Fibroblast of lung (primary cell): ENCODE measurements around the gene SPHK2. TPM values are rescaled to one million over a fixed set of nuclear protein-coding genes. Genes with fewer than 3 reads are reported as not detected.

ENCODE experiments used
- DNase-seq, 2 donors: peaks; one replicate each; pipeline versions ENCODE4 v3.0.0 to v3.0.0-alpha.2; 2010; ENCODE audit warnings: low read depth in 2 of 2
- H2AFZ ChIP-seq: 2 replicates; pipeline ENCODE4 v1.5.1; 2012; ENCODE audit warnings: low read length, control low read depth, inconsistent platforms
- H3K27ac ChIP-seq: 2 replicates; pipeline ENCODE4 v1.5.1; 2011; ENCODE audit warnings: low read length, control low read depth; ENCODE audit not compliant: insufficient read depth
- H3K27me3 ChIP-seq: 2 replicates; pipeline ENCODE4 v1.5.1; 2011; ENCODE audit warnings: mild to moderate bottlenecking, low read length; ENCODE audit not compliant: control insufficient read depth, insufficient read depth
- H3K36me3 ChIP-seq: 2 replicates; pipeline ENCODE4 v1.5.1; 2011; ENCODE audit warnings: low read length; ENCODE audit not compliant: control insufficient read depth, insufficient read depth
- H3K4me1 ChIP-seq: 2 replicates; pipeline ENCODE4 v1.5.1; 2011; ENCODE audit warnings: low read length; ENCODE audit not compliant: control insufficient read depth, insufficient read depth; ENCODE audit errors: extremely low read depth
- H3K4me2 ChIP-seq: 2 replicates; pipeline ENCODE4 v1.5.1; 2011; ENCODE audit warnings: low read length, control low read depth; ENCODE audit not compliant: insufficient read depth; ENCODE audit errors: extremely low read depth
- H3K4me3 ChIP-seq, 4 experiments: fragments of 200-600 bp in 1 of 4; sonication (generic) in 1 of 4; replicated peaks in 1 of 4; 2 replicates each; pipeline ENCODE4 v1.5.1; 2011 to 2016; ENCODE audit warnings: low read length in 4 of 4, low read depth in 3 of 4, mild to moderate bottlenecking in 3 of 4, control low read depth in 2 of 4, inconsistent platforms in 1 of 4, mixed read lengths in 1 of 4; ENCODE audit not compliant: insufficient read depth in 1 of 4; ENCODE audit errors: control extremely low read depth in 1 of 4
- H3K79me2 ChIP-seq: 2 replicates; pipeline ENCODE4 v1.5.1; 2012; ENCODE audit warnings: mild to moderate bottlenecking, low read length, inconsistent platforms; ENCODE audit not compliant: control insufficient read depth, insufficient read depth
- H3K9ac ChIP-seq: 2 replicates; pipeline ENCODE4 v1.5.1; 2011; ENCODE audit warnings: mild to moderate bottlenecking, low read length, control low read depth; ENCODE audit not compliant: insufficient read depth
- H3K9me3 ChIP-seq: 2 replicates; pipeline ENCODE4 v1.5.1; 2012; ENCODE audit warnings: low read depth, low read length; ENCODE audit not compliant: control insufficient read depth, insufficient read depth
- H4K20me1 ChIP-seq: 2 replicates; pipeline ENCODE4 v1.5.1; 2011; ENCODE audit warnings: low read length; ENCODE audit not compliant: control insufficient read depth, insufficient read depth; ENCODE audit errors: extremely low read depth
- CTCF ChIP-seq, 2 donors: IDR thresholded peaks in 1 of 2; conservative IDR thresholded peaks in 1 of 2; 1 replicate in 1 of 2; 2 replicates in 1 of 2; pipeline ENCODE4 v1.5.1; 2011 to 2012; ENCODE audit warnings: low read length in 2 of 2, control low read depth in 1 of 2, inconsistent platforms in 1 of 2, low read depth in 1 of 2, mild to moderate bottlenecking in 1 of 2
- EZH2 ChIP-seq: IDR thresholded peaks from 2 replicates; pipeline ENCODE4 v1.5.1; 2012; ENCODE audit warnings: low read length, control low read depth, mild to moderate bottlenecking; ENCODE audit errors: missing control alignments
- polyA plus RNA-seq, 2 donors: library from polyadenylated mRNA; depleted of rRNA in 1 of 2; stranded (reverse) in 1 of 2; unstranded in 1 of 2; fragments of >200 nt; gene quantifications; 2 replicates each; pipeline ENCODE4 v1.2.1, GENCODE V29; 2011 to 2012; ENCODE audit warnings: missing spikeins in 1 of 2
- total RNA-seq: library from RNA; depleted of rRNA; stranded (reverse); fragments of >200 nt; gene quantifications from 2 replicates; pipeline ENCODE4 v1.2.1, GENCODE V29; 2014

SPHK2 gene
- total and polyA plus RNA-seq, 2 donors (not counting 1 experiment from before 2014, with no cell fraction given): 3.4 to 9.6 TPM

DNA sequence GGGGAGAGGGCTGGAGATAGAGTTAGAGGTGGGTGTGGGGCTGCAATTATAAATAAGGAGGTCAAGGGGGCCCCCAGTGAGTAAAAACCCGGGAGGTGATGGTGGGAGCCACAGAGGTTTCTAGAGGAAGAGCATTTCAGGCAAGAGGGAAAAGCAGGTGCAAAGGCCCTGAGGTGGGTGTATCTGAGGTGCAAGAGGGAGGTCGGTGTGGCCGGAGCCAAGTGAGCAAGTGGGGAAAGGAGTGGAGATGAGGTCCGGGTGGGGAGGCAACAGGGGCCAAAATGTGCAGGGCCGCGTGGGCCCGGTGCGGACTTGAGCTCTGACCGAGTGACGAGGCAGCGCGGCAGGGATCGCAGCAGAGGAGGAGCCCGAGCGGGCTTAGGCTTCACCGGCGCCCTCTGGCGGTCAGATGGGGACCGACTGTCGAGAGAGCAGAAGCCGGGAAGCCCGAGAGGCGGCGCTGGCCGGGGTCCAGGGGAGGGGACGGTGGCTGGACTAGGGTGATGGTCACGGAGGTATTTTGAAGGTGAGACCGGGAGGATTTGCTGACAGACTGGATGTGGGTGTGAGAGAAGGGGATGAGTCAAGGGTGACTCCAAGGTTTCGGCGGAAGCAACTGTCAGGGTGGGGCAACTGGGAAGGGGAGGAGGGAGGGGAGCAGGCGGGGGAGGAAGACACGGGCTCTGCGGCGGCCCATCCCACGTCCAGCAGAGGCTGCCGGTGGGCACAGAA is 30.5 kb upstream of the SPHK2 start:
- Histone ChIP-seq H3K9ac (peak overlapping the region; percentile 24), H3K79me2 (no peaks in the 10 kb centered on the region), H3K9me3 (no peaks in the 10 kb centered on the region), H3K4me3 (peak overlapping the region; percentile 26 to 56 (median 39)), H3K4me2 (peak overlapping the region; percentile 79), H3K27ac (no peak overlapping the region), H3K36me3 (no peaks in the 10 kb centered on the region), H3K4me1 (peaks cover 4% of the 10 kb centered on the region), H2AFZ (peak overlapping the region; percentile 90), H4K20me1 (no peaks in the 10 kb centered on the region), H3K27me3 (no peaks in the 10 kb centered on the region)
- peak; percentile 74 to 81 for DNase-seq
- TF ChIP-seq CTCF (conservative IDR thresholded peaks at IDR 0.05 in 1 of 2, IDR thresholded peaks at IDR 0.05 in 1 of 2; ENCODE audit: low read depth in 1 of 2, low read length in 2 of 2) (peak; percentile 85 to 90), EZH2 (no peak)

- DNase-seq: no peak
- TF ChIP-seq EZH2: no peak
- no peak for TF ChIP-seq CTCF (conservative IDR thresholded peaks at IDR 0.05 in 1 of 2, IDR thresholded peaks at IDR 0.05 in 1 of 2; ENCODE audit: low read depth in 1 of 2, low read length in 2 of 2)
- Histone ChIP-seq H2AFZ (no peak overlapping the region), H3K9me3 (no peaks in the 10 kb centered on the region), H3K4me1 (no peaks in the 10 kb centered on the region), H3K36me3 (no peaks in the 10 kb centered on the region), H3K79me2 (no peaks in the 10 kb centered on the region), H4K20me1 (no peaks in the 10 kb centered on the region), H3K27ac (no peak overlapping the region), H3K9ac (no peak overlapping the region), H3K27me3 (no peaks in the 10 kb centered on the region), H3K4me3 (no peak overlapping the region), H3K4me2 (no peak overlapping the region)
Observed at GRCh38 chr19:48591021-48591420, 28.3 kb upstream of the SPHK2 start.

- no peak overlapping the region for H3K9ac ChIP-seq
- H3K79me2 ChIP-seq: no peaks in the 10 kb centered on the region
- H3K4me2 ChIP-seq: no peak overlapping the region
- H3K36me3 ChIP-seq: no peaks in the 10 kb centered on the region
- H3K27ac ChIP-seq: no peak overlapping the region
- H3K4me3 ChIP-seq: no peak overlapping the region
- H3K9me3 ChIP-seq: no peaks in the 10 kb centered on the region
- H3K4me1 ChIP-seq: no peaks in the 10 kb centered on the region
- no peaks in the 10 kb centered on the region for H4K20me1 ChIP-seq
- H2AFZ ChIP-seq: no peak overlapping the region
- no peaks in the 10 kb centered on the region for H3K27me3 ChIP-seq
- no peak for DNase-seq
- no peak for TF ChIP-seq CTCF (conservative IDR thresholded peaks at IDR 0.05 in 1 of 2, IDR thresholded peaks at IDR 0.05 in 1 of 2; ENCODE audit: low read depth in 1 of 2, low read length in 2 of 2)
- TF ChIP-seq EZH2: no peak
Observed at GRCh38 chr19:48595171-48595570, 24.1 kb upstream of the SPHK2 start.
